D721Med (cell line): ENCODE data around the gene LRRC4B.

Experiments
- DNase-seq: peaks from one replicate; pipeline ENCODE4 v3.0.0; 2011; ENCODE audit warnings: low spot score; ENCODE audit not compliant: insufficient read length
- FAIRE-seq: peaks from 2 replicates; lab custom pipeline; 2011; peaks lifted over from hg19 to GRCh38; lab: Jason Lieb, UNC
- CTCF ChIP-seq: IDR thresholded peaks from 2 replicates; pipeline ENCODE4 v1.5.1; 2012; ENCODE audit warnings: mild to moderate bottlenecking, control low read depth; ENCODE audit not compliant: insufficient read depth; ENCODE audit errors: missing control alignments

LRRC4B gene

DNA sequence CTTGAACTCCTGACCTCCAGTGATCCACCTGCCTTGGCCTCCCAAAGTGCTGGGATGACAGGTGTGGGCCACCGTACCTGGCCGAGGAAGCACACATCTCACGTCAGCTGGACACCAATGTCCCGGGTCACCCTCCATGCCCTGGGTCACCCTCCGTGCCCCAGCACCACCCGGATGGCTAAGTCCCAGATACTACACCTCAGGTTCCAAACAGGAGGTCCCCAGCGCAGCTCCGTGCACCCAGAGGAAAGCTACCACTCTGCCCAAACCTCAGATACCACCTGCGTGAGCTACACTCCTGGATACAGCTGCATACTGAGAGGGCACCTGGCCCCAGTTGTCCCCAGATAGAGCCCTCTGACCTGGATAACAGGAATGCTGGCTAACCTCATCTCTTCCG is 14.0 kb downstream of the LRRC4B start:
- FAIRE-seq, result no peak
- TF ChIP-seq CTCF, result no peak
- DNase-seq, result no peak

GRCh38 chr19:50553134-50553703 is 15.0 kb downstream of the LRRC4B start:
- DNase-seq (no peak), FAIRE-seq (no peak)
- TF ChIP-seq CTCF, result no peak

DNA sequence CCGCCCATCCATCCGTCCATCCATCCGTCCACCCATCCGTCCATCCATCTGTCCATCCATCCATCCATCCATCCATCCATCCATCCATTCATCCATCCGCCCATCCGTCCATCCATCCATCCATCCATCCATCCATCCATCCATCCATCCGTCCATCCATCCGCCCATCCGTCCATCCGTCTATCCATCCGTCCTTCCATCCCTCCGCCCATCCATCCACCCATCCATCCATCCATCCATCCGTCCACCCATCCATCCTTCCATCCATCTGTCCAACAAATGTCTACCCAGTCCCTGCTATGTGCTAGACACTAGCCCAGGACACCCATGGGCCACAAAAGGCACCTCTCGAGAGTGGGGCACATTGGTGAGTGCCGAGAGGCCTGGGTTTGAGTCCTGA is 15.7 kb downstream of the LRRC4B start:
- FAIRE-seq (no peak), DNase-seq (no peak)
- no peak for TF ChIP-seq CTCF

- FAIRE-seq, result no peak
- no peak for TF ChIP-seq CTCF
- DNase-seq, result no peak
Observed at GRCh38 chr19:50551715-50552187, 16.5 kb downstream of the LRRC4B start.

DNA sequence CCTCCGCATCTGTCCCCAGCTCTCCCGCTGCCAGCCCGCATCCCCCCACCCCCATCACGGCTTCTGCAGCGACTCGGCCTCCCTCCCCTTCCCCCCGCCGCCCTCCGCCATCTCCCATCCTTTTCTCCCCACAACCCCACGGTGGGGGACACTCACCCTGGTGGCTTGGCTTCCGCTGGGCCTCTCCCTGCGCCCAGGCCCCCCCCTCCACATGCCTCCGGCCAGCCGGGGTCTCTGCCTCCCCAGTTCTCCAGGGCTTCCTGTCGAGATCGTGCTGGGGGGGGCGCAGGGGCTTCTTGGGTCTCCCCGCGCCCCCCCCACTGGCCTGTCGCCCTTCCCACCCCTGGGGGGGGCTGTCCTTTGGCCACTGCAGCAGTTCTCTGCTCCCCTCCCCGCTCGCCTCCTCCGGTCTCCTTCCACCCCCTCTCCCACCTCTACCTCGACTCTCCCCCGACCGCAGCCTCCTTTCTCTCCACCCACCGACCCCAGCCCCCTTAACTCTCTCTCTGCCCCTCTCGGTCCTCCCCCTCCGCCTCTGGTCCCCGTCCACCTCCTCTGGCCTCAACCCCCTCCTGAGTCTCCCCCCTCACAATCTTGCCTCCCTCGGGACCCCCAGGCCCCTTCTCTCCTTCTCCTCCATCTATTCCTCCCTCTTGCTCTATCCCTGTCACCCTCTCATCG is 17.1 kb downstream of the LRRC4B start:
- DNase-seq (no peak), FAIRE-seq (no peak)
- TF ChIP-seq CTCF, result no peak

GRCh38 chr19:50550594-50550966 is 17.7 kb downstream of the LRRC4B start:
- FAIRE-seq, result no peak
- TF ChIP-seq CTCF, result no peak

DNA sequence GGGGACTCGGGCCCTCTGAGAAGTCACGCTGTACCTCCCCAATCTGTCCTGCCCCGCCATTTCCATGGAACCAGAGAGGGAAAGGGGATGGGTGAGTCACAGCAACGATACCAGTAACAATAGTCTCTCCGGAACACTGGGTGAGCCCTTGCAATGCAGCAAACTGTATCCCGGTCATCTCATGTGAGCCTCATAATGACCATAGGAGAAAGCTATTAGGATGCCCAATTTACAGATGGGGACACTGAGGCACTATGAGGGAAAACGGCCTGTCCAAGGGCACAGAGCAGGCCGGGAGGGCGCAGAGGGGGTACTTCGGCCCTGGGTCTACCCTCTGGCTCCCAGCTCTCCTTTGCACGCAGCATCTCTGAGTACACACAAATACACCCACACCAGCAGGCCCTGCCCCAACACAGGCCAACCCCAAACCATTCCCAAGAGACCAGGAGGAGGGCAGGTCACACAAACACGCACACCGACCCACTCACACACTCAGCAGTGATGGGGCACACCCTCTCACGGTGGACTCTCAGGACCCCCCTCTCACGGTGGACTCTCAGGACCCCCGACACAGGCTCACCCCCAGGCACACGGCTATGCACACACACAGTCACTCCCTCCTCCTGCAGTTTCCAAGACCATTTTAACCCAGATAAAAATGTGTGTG is 18.2 kb downstream of the LRRC4B start:
- no peak for FAIRE-seq
- TF ChIP-seq CTCF, result no peak
- DNase-seq, result no peak

More at GRCh38 chr19:50550594-50550966, 17.7 kb downstream of the LRRC4B start:
- DNase-seq, result no peak
